SH-SY5Y (cell line): ENCODE data around the gene CSNK1G2.

Experiments used
- GATA2 ChIP-seq: IDR thresholded peaks from 2 replicates; pipeline ENCODE4 v1.6.1; 2011; ENCODE audit warnings: mild to moderate bottlenecking, low read depth, low read length
- GATA3 ChIP-seq: IDR thresholded peaks from 2 replicates; pipeline ENCODE4 v1.6.1; 2011; ENCODE audit warnings: low read depth, mild to moderate bottlenecking, low read length, moderate library complexity

CSNK1G2 gene

GRCh38 chr19:2016041-2016807 lies 75.3 kb downstream of the CSNK1G2 start:
- no peak for TF ChIP-seq GATA3
- TF ChIP-seq GATA2: no peak

GRCh38 chr19:2018752-2019151 lies 77.8 kb downstream of the CSNK1G2 start:
- no peak for TF ChIP-seq GATA3
- TF ChIP-seq GATA2: no peak

- no peak for TF ChIP-seq GATA2
- TF ChIP-seq GATA3: no peak
Observed at GRCh38 chr19:2021453-2022140, 80.6 kb downstream of the CSNK1G2 start.

DNA sequence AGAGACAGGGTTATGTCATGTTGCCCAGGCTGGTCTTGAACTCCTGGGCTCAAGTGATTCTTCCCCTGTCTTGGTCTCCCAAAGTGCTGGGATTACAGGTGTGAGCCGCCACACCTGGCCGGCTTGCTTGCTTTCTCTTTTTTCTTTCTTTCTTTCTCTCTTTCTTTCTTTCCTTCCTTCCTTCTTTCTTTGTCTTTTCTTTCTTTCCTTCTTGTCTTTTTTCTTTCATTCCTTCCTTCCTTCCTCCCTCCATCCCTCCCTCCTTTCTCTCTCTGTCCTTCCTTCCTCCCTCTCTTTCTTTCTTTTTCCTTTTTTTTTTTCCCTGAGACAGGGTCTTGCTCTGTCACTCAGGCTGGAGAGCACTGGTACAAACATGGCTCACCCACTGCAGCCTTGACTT lies 81.3 kb downstream of the CSNK1G2 start:
- TF ChIP-seq GATA2 (no peak), GATA3 (no peak)

GRCh38 chr19:2026770-2027169 lies 85.8 kb downstream of the CSNK1G2 start:
- TF ChIP-seq GATA3: no peak
- no peak for TF ChIP-seq GATA2

- TF ChIP-seq GATA2 (no peak), GATA3 (no peak)
Observed at GRCh38 chr19:2027361-2027760, 86.4 kb downstream of the CSNK1G2 start.
